ENCODE data around the gene THRB.

THRB gene

DNA sequence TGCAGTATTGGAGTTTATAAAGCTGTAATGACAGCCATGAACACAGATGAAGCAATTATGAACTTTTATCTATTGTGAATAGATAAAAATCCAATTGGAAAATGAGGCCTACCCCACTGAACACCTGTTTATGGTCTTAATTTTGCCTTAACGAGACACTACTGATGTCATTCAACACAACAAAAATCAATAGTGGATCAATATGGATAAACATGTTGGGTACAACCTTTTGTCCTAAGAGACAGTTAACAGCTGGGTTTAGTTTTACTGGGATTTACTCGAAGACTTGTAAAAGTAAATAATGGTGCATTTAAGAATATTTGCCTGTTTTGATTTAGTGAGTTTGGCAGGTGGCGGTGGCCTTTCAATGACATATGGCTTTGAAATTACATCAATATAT lies 331.7 kb downstream of the THRB start:
- H3K4me3 ChIP-seq (replicated peaks; ENCODE audit: low read depth, low read length) = no peak overlapping the region
- no peaks in the 10 kb centered on the region for H3K27me3 ChIP-seq (replicated peaks; ENCODE audit: control insufficient read depth, insufficient read depth, low read length)
- TF ChIP-seq, protein P1, sequence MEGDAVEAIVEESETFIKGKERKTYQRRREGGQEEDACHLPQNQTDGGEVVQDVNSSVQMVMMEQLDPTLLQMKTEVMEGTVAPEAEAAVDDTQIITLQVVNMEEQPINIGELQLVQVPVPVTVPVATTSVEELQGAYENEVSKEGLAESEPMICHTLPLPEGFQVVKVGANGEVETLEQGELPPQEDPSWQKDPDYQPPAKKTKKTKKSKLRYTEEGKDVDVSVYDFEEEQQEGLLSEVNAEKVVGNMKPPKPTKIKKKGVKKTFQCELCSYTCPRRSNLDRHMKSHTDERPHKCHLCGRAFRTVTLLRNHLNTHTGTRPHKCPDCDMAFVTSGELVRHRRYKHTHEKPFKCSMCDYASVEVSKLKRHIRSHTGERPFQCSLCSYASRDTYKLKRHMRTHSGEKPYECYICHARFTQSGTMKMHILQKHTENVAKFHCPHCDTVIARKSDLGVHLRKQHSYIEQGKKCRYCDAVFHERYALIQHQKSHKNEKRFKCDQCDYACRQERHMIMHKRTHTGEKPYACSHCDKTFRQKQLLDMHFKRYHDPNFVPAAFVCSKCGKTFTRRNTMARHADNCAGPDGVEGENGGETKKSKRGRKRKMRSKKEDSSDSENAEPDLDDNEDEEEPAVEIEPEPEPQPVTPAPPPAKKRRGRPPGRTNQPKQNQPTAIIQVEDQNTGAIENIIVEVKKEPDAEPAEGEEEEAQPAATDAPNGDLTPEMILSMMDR (IDR thresholded peaks at IDR 0.05; ENCODE audit: insufficient read depth, low read length, poor library complexity, severe bottlenecking) = no peak
- H3K36me3 ChIP-seq (ENCODE audit: control insufficient read depth, insufficient read depth, low read length) = no peaks in the 10 kb centered on the region
- DNase-seq (ENCODE audit: extremely low read depth, insufficient read length) = no peak

DNA sequence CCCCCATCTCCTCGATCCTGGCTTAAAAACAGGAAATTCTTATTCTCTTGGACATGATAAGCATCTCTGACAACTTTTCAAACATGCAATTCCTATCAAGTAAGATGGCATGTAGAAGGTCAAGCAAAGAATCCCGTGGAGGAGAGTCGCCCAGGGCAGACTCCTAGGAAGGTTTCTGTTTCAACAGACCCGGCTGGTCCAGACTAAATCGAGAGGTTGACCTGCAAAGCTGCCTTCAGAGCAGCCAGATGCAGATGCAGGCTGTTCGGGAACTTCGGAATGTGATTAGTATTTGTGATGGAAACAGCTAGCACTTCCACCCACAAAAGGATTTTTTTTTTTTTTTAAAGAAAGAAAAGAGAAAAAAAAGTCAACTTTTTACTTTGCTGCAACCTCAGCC lies 332.8 kb downstream of the THRB start:
- TF ChIP-seq, protein P1 (IDR thresholded peaks at IDR 0.05; ENCODE audit: insufficient read depth, low read length, poor library complexity, severe bottlenecking) = no peak
- Histone ChIP-seq H3K36me3 (ENCODE audit: control insufficient read depth, insufficient read depth, low read length) (no peaks in the 10 kb centered on the region), H3K4me3 (replicated peaks; ENCODE audit: low read depth, low read length) (no peak overlapping the region), H3K27me3 (replicated peaks; ENCODE audit: control insufficient read depth, insufficient read depth, low read length) (no peaks in the 10 kb centered on the region)
- DNase-seq (ENCODE audit: extremely low read depth, insufficient read length) = no peak

DNA sequence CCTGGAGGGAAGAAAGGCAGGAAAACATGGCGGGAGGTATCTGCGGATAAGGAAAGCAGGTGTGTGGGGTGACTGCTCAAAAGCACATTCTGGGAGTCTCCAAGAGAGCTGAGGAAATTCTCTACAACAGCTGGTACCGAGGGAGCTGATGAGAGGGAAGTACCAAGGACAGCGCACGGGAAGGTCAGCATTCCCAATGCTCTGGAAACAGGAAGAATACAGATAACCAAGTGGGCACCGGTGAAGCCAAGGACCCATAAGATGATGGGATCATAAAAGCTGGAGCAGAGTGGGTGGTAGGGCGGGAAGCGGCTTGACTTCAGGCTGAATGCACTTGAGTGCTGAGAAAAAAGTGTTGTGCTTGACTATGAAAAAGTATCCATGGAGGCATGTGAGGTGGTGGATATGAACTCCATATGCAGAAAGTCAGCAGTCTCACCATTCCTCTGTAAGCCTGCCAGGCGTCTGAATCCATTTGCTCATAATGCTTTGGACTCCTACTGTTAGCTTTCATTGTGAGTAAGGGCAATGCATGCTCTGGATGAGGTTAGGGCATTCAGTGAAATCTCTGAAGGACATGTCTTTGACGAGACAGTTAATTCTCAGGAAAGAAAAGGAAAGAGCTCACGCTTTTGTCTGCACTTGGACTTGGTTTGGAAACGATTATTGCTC lies 334.1 kb downstream of the THRB start:
- Histone ChIP-seq H3K36me3 (ENCODE audit: control insufficient read depth, insufficient read depth, low read length) (no peaks in the 10 kb centered on the region), H3K4me3 (replicated peaks; ENCODE audit: low read depth, low read length) (no peak overlapping the region), H3K27me3 (replicated peaks; ENCODE audit: control insufficient read depth, insufficient read depth, low read length) (no peaks in the 10 kb centered on the region)
- no peak for DNase-seq (ENCODE audit: extremely low read depth, insufficient read length)
- TF ChIP-seq, protein P1 (IDR thresholded peaks at IDR 0.05; ENCODE audit: insufficient read depth, low read length, poor library complexity, severe bottlenecking) = no peak

- TF ChIP-seq, protein P1 (IDR thresholded peaks at IDR 0.05; ENCODE audit: insufficient read depth, low read length, poor library complexity, severe bottlenecking) = no peak
- H3K36me3 ChIP-seq (ENCODE audit: control insufficient read depth, insufficient read depth, low read length) = no peaks in the 10 kb centered on the region
- no peaks in the 10 kb centered on the region for H3K27me3 ChIP-seq (replicated peaks; ENCODE audit: control insufficient read depth, insufficient read depth, low read length)
- H3K4me3 ChIP-seq (replicated peaks; ENCODE audit: low read depth, low read length) = no peak overlapping the region
- no peak for DNase-seq (ENCODE audit: extremely low read depth, insufficient read length)
These were observed 335.7 kb downstream of the THRB start for GRCh38 chr3:24158761-24159454.

- H3K27me3 ChIP-seq (replicated peaks; ENCODE audit: control insufficient read depth, insufficient read depth, low read length) = no peaks in the 10 kb centered on the region
- no peak overlapping the region for H3K4me3 ChIP-seq (replicated peaks; ENCODE audit: low read depth, low read length)
- no peak for DNase-seq (ENCODE audit: extremely low read depth, insufficient read length)
- TF ChIP-seq, protein P1 (IDR thresholded peaks at IDR 0.05; ENCODE audit: insufficient read depth, low read length, poor library complexity, severe bottlenecking) = no peak
- no peaks in the 10 kb centered on the region for H3K36me3 ChIP-seq (ENCODE audit: control insufficient read depth, insufficient read depth, low read length)
These were observed 337.5 kb downstream of the THRB start for GRCh38 chr3:24157106-24157505.

Data from GM06990 (cell line).